K562 (cell line): ENCODE measurements around the gene HEBP1. TPM values are rescaled to one million over a fixed set of nuclear protein-coding genes. Genes with fewer than 3 reads are reported as not detected.

Experiments
- ATAC-seq: fragments of 200-7000 bp; cut with Tn5 transposase; 3 replicates; pipeline ENCODE4 v1.9.1; 2020; ENCODE audit warnings: moderate library complexity
- BruUV-seq: library from RNA; stranded (reverse); fragments of 400-500 nt; replicated peaks from 2 replicates; lab custom pipeline; 2021; lab: Mats Ljungman, UMichigan
- CTCF ChIA-PET: fragments of 300-600 bp; formaldehyde crosslinking; extraction: SDS; loops from one replicate; lab custom pipeline; 2021; ENCODE audit warnings: low intra/inter-chr PET ratio; lab: Yijun Ruan, JAX
- POLR2A ChIA-PET: fragments of 300-600, 350-650 bp; sonication (Branson Sonifier 250); formaldehyde crosslinking; extraction: SDS; loops from one replicate; lab custom pipeline; 2021; ENCODE audit warnings: antibody characterized with exemption, inconsistent platforms; lab: Yijun Ruan, JAX
- DNase-seq, 4 experiments: peaks; one replicate each; pipeline versions ENCODE4 v3.0.0 to v3.0.0-alpha.2; 2011 to 2018; ENCODE audit warnings: low spot score in 3 of 4, mixed read lengths in 3 of 4; ENCODE audit errors: extremely low read depth in 1 of 4
- FAIRE-seq: peaks from 2 replicates; lab custom pipeline; 2011; peaks lifted over from hg19 to GRCh38; lab: Jason Lieb, UNC
- H2AFZ ChIP-seq: 2 replicates; pipeline ENCODE4 v1.6.0; 2011; ENCODE audit warnings: low read depth, low read length, control low read depth, inconsistent platforms
- H3K27ac ChIP-seq: fragments of 200-600 bp; 3 replicates; pipeline ENCODE4 v1.8.0; 2011; ENCODE audit warnings: low read depth, mild to moderate bottlenecking, control low read depth, inconsistent platforms, low read length, moderate library complexity, mixed read lengths; ENCODE audit errors: extremely low read depth
- H3K27me3 ChIP-seq, 2 experiments: fragments of 300-600 bp in 1 of 2; 2 replicates in 1 of 2; 3 replicates in 1 of 2; pipeline versions ENCODE4 v1.6.0 to v1.8.0; 2011; ENCODE audit warnings: inconsistent platforms in 2 of 2, low read length in 2 of 2, mild to moderate bottlenecking in 1 of 2, mixed read lengths in 1 of 2, moderate library complexity in 1 of 2; ENCODE audit not compliant: control insufficient read depth in 2 of 2, insufficient read depth in 2 of 2
- H3K36me3 ChIP-seq: fragments of 300-600 bp; 3 replicates; pipeline ENCODE4 v1.8.0; 2011; ENCODE audit warnings: mild to moderate bottlenecking, low read length, inconsistent platforms; ENCODE audit not compliant: control insufficient read depth, insufficient read depth
- H3K4me1 ChIP-seq, 2 experiments: fragments of 200-600 bp in 1 of 2; replicated peaks in 1 of 2; 2 replicates in 1 of 2; 3 replicates in 1 of 2; pipeline versions ENCODE4 v1.5.1 to v1.8.0; 2011; ENCODE audit warnings: inconsistent platforms in 2 of 2, low read length in 2 of 2, mild to moderate bottlenecking in 1 of 2, mixed read lengths in 1 of 2, moderate library complexity in 1 of 2; ENCODE audit not compliant: control insufficient read depth in 2 of 2, insufficient read depth in 2 of 2
- H3K4me2 ChIP-seq: 2 replicates; pipeline ENCODE4 v1.6.1; 2011; ENCODE audit warnings: low read length, control low read depth, inconsistent platforms, mixed read lengths; ENCODE audit not compliant: insufficient read depth
- H3K4me3 ChIP-seq: fragments of 200-600 bp; sonication (generic), shearing (Covaris generic); 2 replicates; pipeline ENCODE4 v1.5.1; 2016; ENCODE audit warnings: control low read depth, inconsistent platforms
- H3K79me2 ChIP-seq: fragments of 200-600 bp; 3 replicates; pipeline ENCODE4 v1.8.0; 2011; ENCODE audit warnings: low read length, inconsistent platforms; ENCODE audit not compliant: control insufficient read depth, insufficient read depth
- H3K9ac ChIP-seq, 2 experiments: 2 replicates each; pipeline versions ENCODE4 v1.6.0 to v1.6.1; 2011; ENCODE audit warnings: low read depth in 2 of 2, low read length in 2 of 2, control low read depth in 1 of 2, inconsistent platforms in 1 of 2, mild to moderate bottlenecking in 1 of 2, mixed read lengths in 1 of 2; ENCODE audit not compliant: insufficient read depth in 1 of 2
- H3K9me1 ChIP-seq: one replicate; pipeline ENCODE4 v1.6.0; 2011; ENCODE audit warnings: inconsistent platforms, mild to moderate bottlenecking, low read length, moderate library complexity; ENCODE audit not compliant: control insufficient read depth, insufficient read depth
- H3K9me3 ChIP-seq: replicated peaks from 2 replicates; pipeline ENCODE4 v1.5.1; 2011; ENCODE audit warnings: low read depth, low read length, inconsistent platforms; ENCODE audit not compliant: control insufficient read depth, insufficient read depth
- H4K20me1 ChIP-seq: replicated peaks from 2 replicates; pipeline ENCODE4 v1.6.1; 2011; ENCODE audit warnings: low read length, inconsistent platforms, mixed read lengths; ENCODE audit not compliant: control insufficient read depth, insufficient read depth
- ATF6 ChIP-seq: sonication (generic); formaldehyde crosslinking; IDR thresholded peaks from 2 replicates; pipeline ENCODE4 v1.4.0; 2020; ENCODE audit warnings: mild to moderate bottlenecking, missing genetic modification reagents
- CTCF ChIP-seq, 3 experiments: IDR thresholded peaks in 2 of 3; conservative IDR thresholded peaks in 1 of 3; 2 replicates each; pipeline ENCODE4 v1.5.1; 2011 to 2012; ENCODE audit warnings: low read length in 3 of 3, mild to moderate bottlenecking in 3 of 3, control low read depth in 2 of 3, improper control_type of control experiment in 1 of 3, inconsistent platforms in 1 of 3, low read depth in 1 of 3, mixed read lengths in 1 of 3, moderate library complexity in 1 of 3; ENCODE audit not compliant: insufficient read depth in 2 of 3
- NFE2 ChIP-seq: IDR thresholded peaks from 2 replicates; pipeline ENCODE4 v1.6.1; 2014; ENCODE audit warnings: antibody characterized with exemption, low read depth
- NR2C1 ChIP-seq, 2 experiments: fragments of 450-650 bp; IDR thresholded peaks; 2 replicates each; pipeline ENCODE4 v1.6.1; 2017; ENCODE audit warnings: mild to moderate bottlenecking in 2 of 2, antibody characterized with exemption in 1 of 2, inconsistent platforms in 1 of 2, missing compliant biosample characterization in 1 of 2, missing genetic modification characterization in 1 of 2
- WGBS: fragments of 100-300 bp; shearing (Covaris generic); methylation state at CpG from one replicate; pipeline ENCODE4 v1.1.6; 2016; ENCODE audit warnings: low coverage, mixed read lengths; ENCODE audit not compliant: insufficient coverage; ENCODE audit errors: missing lambda C conversion rate; 5-methylcytosine and 5-hydroxymethylcytosine counted together
- in situ Hi-C: fragments of 300-500 bp; cut with MboI; formaldehyde crosslinking; loops from 4 replicates; pipeline ENCODE4 v1.15.0; 2018; ENCODE audit warnings: inconsistent platforms, mixed read lengths
- intact Hi-C: fragments of 100-400 bp; cut with micrococcal nuclease; formaldehyde crosslinking; loops from 2 replicates; pipeline ENCODE4 v1.14.2; 2022
- polyA plus RNA-seq, 8 experiments: library from polyadenylated mRNA; depleted of rRNA in 4 of 8; stranded (reverse) in 5 of 8; unstranded in 3 of 8; fragments of >200 nt; fragmentation: Nextera tagmentation in 2 of 8; fragmentation: Illumina TruSeq in 1 of 8; extraction: Ambion mirVana in 2 of 8; extraction: Trizol in 1 of 8; gene quantifications; 2 replicates each; pipeline versions ENCODE4 v1.2.1 to v1.2.3, GENCODE V29; 2011 to 2014; ENCODE audit warnings: inconsistent platforms in 1 of 8, missing spikeins in 1 of 8
- total RNA-seq, 7 experiments: library from RNA; depleted of rRNA in 6 of 7; stranded (reverse); fragments of >200 nt in 6 of 7; fragmentation: Illumina TruSeq in 2 of 7; extraction: Trizol in 2 of 7; gene quantifications; 2 replicates each; pipeline versions ENCODE4 v1.2.1 to v1.2.3, GENCODE V29; 2011 to 2021; ENCODE audit warnings: low replicate concordance in 1 of 7

The HEBP1 gene
- total and polyA plus RNA-seq, 9 of the 15 experiments (the other 6 are each of a cell fraction or from before 2014, with no cell fraction given): 1.1 to 10.1 (median 2.4) TPM

GRCh38 chr12:12985817-12986408 is 14.2 kb downstream of the HEBP1 start:
- no peaks in the 10 kb centered on the region for H3K4me1 ChIP-seq
- peak; percentile 11 for FAIRE-seq
- no peak overlapping the region for H3K27ac ChIP-seq
- ATAC-seq: peak; percentile 93
- peaks cover 21% of the 10 kb centered on the region; the same call in 2 of the 3 replicates for H3K36me3 ChIP-seq
- H3K4me3 ChIP-seq: no peak overlapping the region
- H3K79me2 ChIP-seq: no peaks in the 10 kb centered on the region
- peak; percentile 26 to 35 (median 32) for DNase-seq
- no peaks in the 10 kb centered on the region for H3K27me3 ChIP-seq
- H4K20me1 ChIP-seq: no peaks in the 10 kb centered on the region
- H3K4me2 ChIP-seq: no peak overlapping the region
- CTCF ChIA-PET: interaction anchor here (0.6 kb wide), 1 partner anchor 149 kb away, joined by 6 read pairs; no protein-coding TSS in a partner anchor
- H2AFZ ChIP-seq: no peak overlapping the region
- no peaks in the 10 kb centered on the region for H3K9me1 ChIP-seq
- 69% methylated on average over 2 of the region's 4 CpGs for WGBS
- intact Hi-C loops (no loop called here), in situ Hi-C loops (no loop called here)
- no peak overlapping the region for H3K9ac ChIP-seq
- H3K9me3 ChIP-seq: no peaks in the 10 kb centered on the region
- POLR2A ChIA-PET: interaction anchor here (0.6 to 1.2 kb wide), 4 partner anchors 10 to 933 kb away, joined by 3 to 5 read pairs (median 3); no protein-coding TSS in a partner anchor
- BruUV-seq: no TSS peak
- peak; percentile 47 to 60 (median 50) for TF ChIP-seq CTCF (IDR thresholded peaks at IDR 0.05 in 2 of 3, conservative IDR thresholded peaks at IDR 0.05 in 1 of 3; ENCODE audit: insufficient read depth in 2 of 3, low read depth in 1 of 3, low read length in 3 of 3)
- TF ChIP-seq NR2C1 (IDR thresholded peaks at IDR 0.05): no peak
- no peak for TF ChIP-seq NR2C1 (tag; IDR thresholded peaks at IDR 0.05)
- TF ChIP-seq ATF6 (CRISPR knock-in tag): no peak
- TF ChIP-seq NFE2: no peak
- TF ChIP-seq, all 486 proteins: peak for 1
